ENCODE results near the gene CCDC83.

CCDC83 gene

GRCh38 chr11:85889676-85890579 lies 34.7 kb downstream of the CCDC83 start:
- Histone ChIP-seq H3K4me3 (replicated peaks; ENCODE audit: low read depth, low read length) (no peak overlapping the region), H3K36me3 (ENCODE audit: control insufficient read depth, insufficient read depth, low read length) (no peaks in the 10 kb centered on the region), H3K27me3 (replicated peaks; ENCODE audit: control insufficient read depth, insufficient read depth, low read length) (no peaks in the 10 kb centered on the region; the same call in none of the 2 replicates)
- no peak for TF ChIP-seq CTCF (IDR thresholded peaks at IDR 0.05; ENCODE audit: insufficient read depth, low read length, poor library complexity, severe bottlenecking)
- no peak for DNase-seq (ENCODE audit: extremely low read depth, insufficient read length)

GRCh38 chr11:85893395-85893794 lies 38.2 kb downstream of the CCDC83 start:
- no peak overlapping the region for H3K4me3 ChIP-seq (replicated peaks; ENCODE audit: low read depth, low read length)
- TF ChIP-seq CTCF (IDR thresholded peaks at IDR 0.05; ENCODE audit: insufficient read depth, low read length, poor library complexity, severe bottlenecking), result no peak
- no peaks in the 10 kb centered on the region for H3K36me3 ChIP-seq (ENCODE audit: control insufficient read depth, insufficient read depth, low read length)
- no peak for DNase-seq (ENCODE audit: extremely low read depth, insufficient read length)
- H3K27me3 ChIP-seq (replicated peaks; ENCODE audit: control insufficient read depth, insufficient read depth, low read length), result no peaks in the 10 kb centered on the region; the same call in 1 of the 2 replicates

- Histone ChIP-seq H3K4me3 (replicated peaks; ENCODE audit: low read depth, low read length) (no peak overlapping the region), H3K27me3 (replicated peaks; ENCODE audit: control insufficient read depth, insufficient read depth, low read length) (no peaks in the 10 kb centered on the region; the same call in 1 of the 2 replicates), H3K36me3 (ENCODE audit: control insufficient read depth, insufficient read depth, low read length) (no peaks in the 10 kb centered on the region)
- no peak for TF ChIP-seq CTCF (IDR thresholded peaks at IDR 0.05; ENCODE audit: insufficient read depth, low read length, poor library complexity, severe bottlenecking)
- no peak for DNase-seq (ENCODE audit: extremely low read depth, insufficient read length)
Measured at GRCh38 chr11:85896876-85897275, 41.7 kb downstream of the CCDC83 start.

- no peak overlapping the region for H3K4me3 ChIP-seq (replicated peaks; ENCODE audit: low read depth, low read length)
- no peak for TF ChIP-seq CTCF (IDR thresholded peaks at IDR 0.05; ENCODE audit: insufficient read depth, low read length, poor library complexity, severe bottlenecking)
- no peak for DNase-seq (ENCODE audit: extremely low read depth, insufficient read length)
- no peaks in the 10 kb centered on the region; the same call in 1 of the 2 replicates for H3K27me3 ChIP-seq (replicated peaks; ENCODE audit: control insufficient read depth, insufficient read depth, low read length)
- H3K36me3 ChIP-seq (ENCODE audit: control insufficient read depth, insufficient read depth, low read length), result no peaks in the 10 kb centered on the region
Measured at GRCh38 chr11:85898456-85898855, 43.3 kb downstream of the CCDC83 start.

GRCh38 chr11:85902353-85902752 lies 47.2 kb downstream of the CCDC83 start:
- no peak for DNase-seq (ENCODE audit: extremely low read depth, insufficient read length)
- TF ChIP-seq CTCF (IDR thresholded peaks at IDR 0.05; ENCODE audit: insufficient read depth, low read length, poor library complexity, severe bottlenecking), result no peak
- Histone ChIP-seq H3K4me3 (replicated peaks; ENCODE audit: low read depth, low read length) (no peak overlapping the region), H3K27me3 (replicated peaks; ENCODE audit: control insufficient read depth, insufficient read depth, low read length) (no peaks in the 10 kb centered on the region), H3K36me3 (ENCODE audit: control insufficient read depth, insufficient read depth, low read length) (no peaks in the 10 kb centered on the region)
